ENCODE measurements around the gene PTMA.
A peak's percentile ranks its signal among the peaks of the same experiment; 100 is the strongest.
"Not testable (repeated sequence)": the region's sequence is repeated elsewhere in the genome, so short reads cannot be mapped to it uniquely, and the experiment has no call there.

The PTMA gene

GRCh38 chr2:231707927-231708772 lies at the start of gene PTMA:
TSS of gene PTMA (plus strand) at chr2:231708525. CDS start at chr2:231708707, 182 bp downstream.
- peak; percentile 99 for DNase-seq

GRCh38 chr2:231660073-231660472 lies 48.3 kb upstream of the PTMA start:
- not testable (repeated sequence) for DNase-seq

- DNase-seq: no peak
Observed at GRCh38 chr2:231660860-231661259, 47.5 kb upstream of the PTMA start.

GRCh38 chr2:231661422-231662027 lies 46.8 kb upstream of the PTMA start:
- no peak for DNase-seq

GRCh38 chr2:231662028-231662810 lies 46.1 kb upstream of the PTMA start:
- DNase-seq: peak; percentile 97

- DNase-seq: no peak
Observed at GRCh38 chr2:231662811-231663457, 45.4 kb upstream of the PTMA start.

GRCh38 chr2:231663458-231664212 lies 44.7 kb upstream of the PTMA start:
- no peak for DNase-seq

- no peak for DNase-seq
Observed at GRCh38 chr2:231664727-231665126, 43.6 kb upstream of the PTMA start.

- DNase-seq: no peak
Observed at GRCh38 chr2:231665245-231666170, 42.8 kb upstream of the PTMA start.

GRCh38 chr2:231666171-231667095 lies 41.9 kb upstream of the PTMA start:
- no peak for DNase-seq

- no peak for DNase-seq
Observed at GRCh38 chr2:231667096-231667427, 41.3 kb upstream of the PTMA start.

GRCh38 chr2:231667496-231667895 lies 40.8 kb upstream of the PTMA start:
- DNase-seq: no peak

GRCh38 chr2:231668981-231669380 lies 39.3 kb upstream of the PTMA start:
- no peak for DNase-seq

- no peak for DNase-seq
Observed at GRCh38 chr2:231671270-231672050, 36.9 kb upstream of the PTMA start.

GRCh38 chr2:231672617-231673347 lies 35.5 kb upstream of the PTMA start:
- no peak for DNase-seq

GRCh38 chr2:231673348-231673770 lies 35.0 kb upstream of the PTMA start:
- DNase-seq: no peak

- DNase-seq: peak; percentile 71
Observed at GRCh38 chr2:231674587-231675338, 33.6 kb upstream of the PTMA start.

- DNase-seq: no peak
Observed at GRCh38 chr2:231676243-231676642, 32.1 kb upstream of the PTMA start.
